Liver (tissue), 3 donors: ENCODE results near the gene RAMP3.

Source experiments
- RXRA ChIP-seq, 2 donors: IDR thresholded peaks; 2 replicates each; pipeline ENCODE4 v1.6.1; 2017 to 2018; ENCODE audit warnings: antibody characterized with exemption in 2 of 2, mild to moderate bottlenecking in 1 of 2
- TAF1 ChIP-seq: conservative IDR thresholded peaks from 2 replicates; pipeline ENCODE4 v1.6.1; 2016; ENCODE audit warnings: antibody characterized with exemption, mild to moderate bottlenecking
- TF ChIP-seq, protein P1 (sequence below): fragments of 150-350 bp; IDR thresholded peaks from 2 replicates; pipeline ENCODE4 v1.5.1; 2017; ENCODE audit warnings: improper control_type of control experiment, low read depth, low read length; ENCODE audit not compliant: missing input control
- donor health status: healthy.
- donor health status: healthy.

GRCh38 chr7:45171946-45172345 lies 14.4 kb downstream of the RAMP3 start:
- TF ChIP-seq, protein P1, sequence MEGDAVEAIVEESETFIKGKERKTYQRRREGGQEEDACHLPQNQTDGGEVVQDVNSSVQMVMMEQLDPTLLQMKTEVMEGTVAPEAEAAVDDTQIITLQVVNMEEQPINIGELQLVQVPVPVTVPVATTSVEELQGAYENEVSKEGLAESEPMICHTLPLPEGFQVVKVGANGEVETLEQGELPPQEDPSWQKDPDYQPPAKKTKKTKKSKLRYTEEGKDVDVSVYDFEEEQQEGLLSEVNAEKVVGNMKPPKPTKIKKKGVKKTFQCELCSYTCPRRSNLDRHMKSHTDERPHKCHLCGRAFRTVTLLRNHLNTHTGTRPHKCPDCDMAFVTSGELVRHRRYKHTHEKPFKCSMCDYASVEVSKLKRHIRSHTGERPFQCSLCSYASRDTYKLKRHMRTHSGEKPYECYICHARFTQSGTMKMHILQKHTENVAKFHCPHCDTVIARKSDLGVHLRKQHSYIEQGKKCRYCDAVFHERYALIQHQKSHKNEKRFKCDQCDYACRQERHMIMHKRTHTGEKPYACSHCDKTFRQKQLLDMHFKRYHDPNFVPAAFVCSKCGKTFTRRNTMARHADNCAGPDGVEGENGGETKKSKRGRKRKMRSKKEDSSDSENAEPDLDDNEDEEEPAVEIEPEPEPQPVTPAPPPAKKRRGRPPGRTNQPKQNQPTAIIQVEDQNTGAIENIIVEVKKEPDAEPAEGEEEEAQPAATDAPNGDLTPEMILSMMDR: no peak
- TF ChIP-seq RXRA (IDR thresholded peaks at IDR 0.05): no peak
- TF ChIP-seq TAF1: no peak
